WTC11 (cell line): Measurements from ENCODE around the gene NCKAP5.

Experiments used
- ESRRA ChIP-seq: sonication (generic); formaldehyde crosslinking; IDR thresholded peaks from 2 replicates; pipeline ENCODE4 v1.8.1; 2022; ENCODE audit warnings: mild to moderate bottlenecking, missing genetic modification reagents, borderline replicate concordance
- FOXP1 ChIP-seq: sonication (generic); formaldehyde crosslinking; IDR thresholded peaks from 2 replicates; pipeline ENCODE4 v1.8.0; 2022; ENCODE audit warnings: missing genetic modification reagents, mild to moderate bottlenecking, moderate library complexity, borderline replicate concordance
- GABPB1 ChIP-seq: sonication (generic); formaldehyde crosslinking; IDR thresholded peaks from 2 replicates; pipeline ENCODE4 v1.8.1; 2023; ENCODE audit warnings: mild to moderate bottlenecking, missing genetic modification reagents
- JUN ChIP-seq: sonication (generic); formaldehyde crosslinking; IDR thresholded peaks from 2 replicates; pipeline ENCODE4 v1.8.0; 2023; ENCODE audit warnings: mild to moderate bottlenecking, missing genetic modification reagents
- NR2C2 ChIP-seq: sonication (generic); formaldehyde crosslinking; IDR thresholded peaks from 2 replicates; pipeline ENCODE4 v1.8.0; 2022; ENCODE audit warnings: mild to moderate bottlenecking, missing genetic modification reagents
- TF ChIP-seq, protein P1 (sequence below): fragments of 200-600 bp; IDR thresholded peaks from 2 replicates; pipeline ENCODE4 v1.8.0; 2022; ENCODE audit warnings: antibody characterized with exemption
- TF ChIP-seq, protein P2 (sequence below): sonication (generic); formaldehyde crosslinking; IDR thresholded peaks from 2 replicates; pipeline ENCODE4 v1.8.1; 2023; ENCODE audit warnings: mild to moderate bottlenecking, missing genetic modification reagents, moderate library complexity

DNA sequence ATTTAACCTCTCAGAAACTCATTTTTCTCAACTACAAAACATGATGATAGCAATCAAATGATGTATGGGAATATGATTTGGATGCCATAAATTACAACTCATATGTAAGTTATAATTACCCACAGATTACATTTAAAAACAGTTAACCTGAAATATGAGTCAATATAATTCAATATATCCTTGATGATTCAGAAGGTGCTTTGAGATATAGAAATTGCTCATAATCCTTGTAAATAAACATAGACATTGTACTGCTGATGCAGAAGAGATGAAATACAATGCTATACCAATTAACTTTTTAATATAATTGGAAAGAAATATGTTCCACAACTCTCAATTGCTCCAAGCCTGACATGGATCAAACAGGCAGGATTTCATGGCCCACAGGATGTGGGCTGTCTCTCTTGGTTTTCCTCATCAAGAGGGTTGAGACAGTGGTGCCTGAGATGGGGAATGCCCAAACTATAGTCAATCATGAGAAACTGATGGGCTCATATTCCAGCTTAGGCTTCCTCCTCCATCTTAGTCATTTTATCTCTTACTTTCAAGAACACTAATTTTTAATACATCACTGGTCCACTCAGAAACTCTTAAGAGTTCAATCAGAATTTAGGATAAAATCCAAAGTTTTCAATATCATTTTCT is 49.4 kb downstream of the NCKAP5 start:
- TF ChIP-seq JUN (CRISPR knock-in tag) (no peak), NR2C2 (CRISPR knock-in tag) (no peak), GABPB1 (CRISPR knock-in tag) (no peak), ESRRA (CRISPR knock-in tag) (no peak), FOXP1 (CRISPR knock-in tag) (no peak)
- TF ChIP-seq, protein P1, sequence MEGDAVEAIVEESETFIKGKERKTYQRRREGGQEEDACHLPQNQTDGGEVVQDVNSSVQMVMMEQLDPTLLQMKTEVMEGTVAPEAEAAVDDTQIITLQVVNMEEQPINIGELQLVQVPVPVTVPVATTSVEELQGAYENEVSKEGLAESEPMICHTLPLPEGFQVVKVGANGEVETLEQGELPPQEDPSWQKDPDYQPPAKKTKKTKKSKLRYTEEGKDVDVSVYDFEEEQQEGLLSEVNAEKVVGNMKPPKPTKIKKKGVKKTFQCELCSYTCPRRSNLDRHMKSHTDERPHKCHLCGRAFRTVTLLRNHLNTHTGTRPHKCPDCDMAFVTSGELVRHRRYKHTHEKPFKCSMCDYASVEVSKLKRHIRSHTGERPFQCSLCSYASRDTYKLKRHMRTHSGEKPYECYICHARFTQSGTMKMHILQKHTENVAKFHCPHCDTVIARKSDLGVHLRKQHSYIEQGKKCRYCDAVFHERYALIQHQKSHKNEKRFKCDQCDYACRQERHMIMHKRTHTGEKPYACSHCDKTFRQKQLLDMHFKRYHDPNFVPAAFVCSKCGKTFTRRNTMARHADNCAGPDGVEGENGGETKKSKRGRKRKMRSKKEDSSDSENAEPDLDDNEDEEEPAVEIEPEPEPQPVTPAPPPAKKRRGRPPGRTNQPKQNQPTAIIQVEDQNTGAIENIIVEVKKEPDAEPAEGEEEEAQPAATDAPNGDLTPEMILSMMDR = no peak
- TF ChIP-seq, protein P2, sequence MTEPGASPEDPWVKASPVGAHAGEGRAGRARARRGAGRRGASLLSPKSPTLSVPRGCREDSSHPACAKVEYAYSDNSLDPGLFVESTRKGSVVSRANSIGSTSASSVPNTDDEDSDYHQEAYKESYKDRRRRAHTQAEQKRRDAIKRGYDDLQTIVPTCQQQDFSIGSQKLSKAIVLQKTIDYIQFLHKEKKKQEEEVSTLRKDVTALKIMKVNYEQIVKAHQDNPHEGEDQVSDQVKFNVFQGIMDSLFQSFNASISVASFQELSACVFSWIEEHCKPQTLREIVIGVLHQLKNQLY (CRISPR knock-in tag) = no peak
